A549 (cell line): Measurements from ENCODE around the gene CRB2.

Experiments
- PHF8 ChIP-seq: fragments of 200-600 bp; sonication (generic); IDR thresholded peaks from 2 replicates; pipeline ENCODE4 v1.6.1; 2016; ENCODE audit warnings: low read depth, mild to moderate bottlenecking, antibody characterized with exemption, moderate library complexity, borderline replicate concordance
- POLR2A ChIP-seq: IDR thresholded peaks from 2 replicates; pipeline ENCODE4 v1.6.1; 2012; ENCODE audit warnings: mild to moderate bottlenecking, low read length
- TF ChIP-seq, protein P1 (sequence below): fragments of >200 bp; sonication (Bioruptor Twin); formaldehyde crosslinking; IDR thresholded peaks from 3 replicates; pipeline ENCODE4 v1.5.1; 2016
- TF ChIP-seq, protein P2 (sequence below): IDR thresholded peaks from 2 replicates; pipeline ENCODE4 v1.6.1; 2012
- TF ChIP-seq, protein P3 (sequence below): fragments of 200-600 bp; sonication (generic); IDR thresholded peaks from 2 replicates; pipeline ENCODE4 v1.6.1; 2016; ENCODE audit warnings: antibody characterized with exemption, mild to moderate bottlenecking, moderate library complexity

DNA sequence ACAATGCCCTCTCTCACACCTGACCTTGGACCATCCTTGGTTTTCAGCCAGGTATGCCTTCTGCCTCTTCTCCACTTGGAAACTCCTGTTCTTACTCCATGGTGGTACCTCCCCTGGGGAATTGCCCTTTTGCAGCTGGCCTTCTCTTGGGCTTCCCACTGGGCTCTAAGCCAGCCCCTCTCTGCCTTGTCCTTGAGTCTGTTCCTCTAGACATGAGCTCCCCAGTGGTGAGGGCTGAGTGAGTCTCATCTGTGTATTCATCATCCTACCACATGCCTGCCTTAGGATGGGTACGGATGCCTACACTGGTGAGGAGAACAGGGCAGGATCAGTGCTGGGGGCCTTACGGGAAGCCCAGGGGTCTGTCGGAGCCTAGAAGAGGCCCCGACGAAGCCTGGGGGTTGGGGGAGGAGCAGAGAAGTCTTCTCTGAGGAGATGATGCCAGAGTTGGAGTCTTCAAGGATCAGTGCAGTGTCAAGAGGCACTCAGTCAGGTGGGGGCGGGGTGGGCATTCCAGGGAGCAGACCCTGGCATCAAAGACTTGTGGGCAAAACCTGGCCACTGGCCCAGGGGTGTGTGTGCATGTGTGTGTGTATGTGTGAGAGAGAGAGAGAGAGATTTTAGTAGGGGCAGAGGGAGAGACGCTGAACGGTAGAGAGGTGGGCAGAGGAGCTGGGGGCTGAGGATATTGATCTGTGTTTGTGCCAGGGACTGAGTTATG, 5.2 kb upstream of the CRB2 start:
- TF ChIP-seq, protein P1, sequence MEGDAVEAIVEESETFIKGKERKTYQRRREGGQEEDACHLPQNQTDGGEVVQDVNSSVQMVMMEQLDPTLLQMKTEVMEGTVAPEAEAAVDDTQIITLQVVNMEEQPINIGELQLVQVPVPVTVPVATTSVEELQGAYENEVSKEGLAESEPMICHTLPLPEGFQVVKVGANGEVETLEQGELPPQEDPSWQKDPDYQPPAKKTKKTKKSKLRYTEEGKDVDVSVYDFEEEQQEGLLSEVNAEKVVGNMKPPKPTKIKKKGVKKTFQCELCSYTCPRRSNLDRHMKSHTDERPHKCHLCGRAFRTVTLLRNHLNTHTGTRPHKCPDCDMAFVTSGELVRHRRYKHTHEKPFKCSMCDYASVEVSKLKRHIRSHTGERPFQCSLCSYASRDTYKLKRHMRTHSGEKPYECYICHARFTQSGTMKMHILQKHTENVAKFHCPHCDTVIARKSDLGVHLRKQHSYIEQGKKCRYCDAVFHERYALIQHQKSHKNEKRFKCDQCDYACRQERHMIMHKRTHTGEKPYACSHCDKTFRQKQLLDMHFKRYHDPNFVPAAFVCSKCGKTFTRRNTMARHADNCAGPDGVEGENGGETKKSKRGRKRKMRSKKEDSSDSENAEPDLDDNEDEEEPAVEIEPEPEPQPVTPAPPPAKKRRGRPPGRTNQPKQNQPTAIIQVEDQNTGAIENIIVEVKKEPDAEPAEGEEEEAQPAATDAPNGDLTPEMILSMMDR = no peak
- TF ChIP-seq PHF8 = no peak
- TF ChIP-seq, protein P2, sequence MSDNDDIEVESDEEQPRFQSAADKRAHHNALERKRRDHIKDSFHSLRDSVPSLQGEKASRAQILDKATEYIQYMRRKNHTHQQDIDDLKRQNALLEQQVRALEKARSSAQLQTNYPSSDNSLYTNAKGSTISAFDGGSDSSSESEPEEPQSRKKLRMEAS = no peak
- TF ChIP-seq POLR2A = no peak
- TF ChIP-seq, protein P3, sequence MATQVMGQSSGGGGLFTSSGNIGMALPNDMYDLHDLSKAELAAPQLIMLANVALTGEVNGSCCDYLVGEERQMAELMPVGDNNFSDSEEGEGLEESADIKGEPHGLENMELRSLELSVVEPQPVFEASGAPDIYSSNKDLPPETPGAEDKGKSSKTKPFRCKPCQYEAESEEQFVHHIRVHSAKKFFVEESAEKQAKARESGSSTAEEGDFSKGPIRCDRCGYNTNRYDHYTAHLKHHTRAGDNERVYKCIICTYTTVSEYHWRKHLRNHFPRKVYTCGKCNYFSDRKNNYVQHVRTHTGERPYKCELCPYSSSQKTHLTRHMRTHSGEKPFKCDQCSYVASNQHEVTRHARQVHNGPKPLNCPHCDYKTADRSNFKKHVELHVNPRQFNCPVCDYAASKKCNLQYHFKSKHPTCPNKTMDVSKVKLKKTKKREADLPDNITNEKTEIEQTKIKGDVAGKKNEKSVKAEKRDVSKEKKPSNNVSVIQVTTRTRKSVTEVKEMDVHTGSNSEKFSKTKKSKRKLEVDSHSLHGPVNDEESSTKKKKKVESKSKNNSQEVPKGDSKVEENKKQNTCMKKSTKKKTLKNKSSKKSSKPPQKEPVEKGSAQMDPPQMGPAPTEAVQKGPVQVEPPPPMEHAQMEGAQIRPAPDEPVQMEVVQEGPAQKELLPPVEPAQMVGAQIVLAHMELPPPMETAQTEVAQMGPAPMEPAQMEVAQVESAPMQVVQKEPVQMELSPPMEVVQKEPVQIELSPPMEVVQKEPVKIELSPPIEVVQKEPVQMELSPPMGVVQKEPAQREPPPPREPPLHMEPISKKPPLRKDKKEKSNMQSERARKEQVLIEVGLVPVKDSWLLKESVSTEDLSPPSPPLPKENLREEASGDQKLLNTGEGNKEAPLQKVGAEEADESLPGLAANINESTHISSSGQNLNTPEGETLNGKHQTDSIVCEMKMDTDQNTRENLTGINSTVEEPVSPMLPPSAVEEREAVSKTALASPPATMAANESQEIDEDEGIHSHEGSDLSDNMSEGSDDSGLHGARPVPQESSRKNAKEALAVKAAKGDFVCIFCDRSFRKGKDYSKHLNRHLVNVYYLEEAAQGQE = no peak
